HG03565 (cell line): Measurements from ENCODE around the gene CST7.

Experiments
- ATAC-seq: cut with Tn5 transposase; IDR thresholded peaks from one replicate; pipeline ENCODE4 v1.9.1; 2021; ENCODE audit warnings: mild to moderate bottlenecking, moderate library complexity; ENCODE audit not compliant: unreplicated experiment

CST7 gene

DNA sequence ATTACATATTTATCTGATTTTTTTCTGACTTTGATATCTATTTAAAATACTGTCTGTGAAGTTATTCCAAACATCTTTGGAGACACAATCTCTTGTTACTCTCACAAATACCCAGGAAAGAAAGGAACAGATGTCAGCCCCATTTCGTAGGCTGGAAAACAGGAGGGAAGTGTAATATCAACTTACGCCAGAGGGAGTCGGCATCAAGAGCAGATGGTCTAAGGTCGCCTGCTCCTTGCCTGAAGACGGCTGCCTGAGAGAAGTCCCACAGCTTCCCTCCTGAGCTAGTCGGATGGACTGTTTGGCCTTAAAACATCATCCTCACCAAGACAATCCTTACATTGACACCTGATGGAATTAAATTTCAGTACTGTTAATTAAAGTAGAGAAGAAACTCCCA is 13.4 kb downstream of the CST7 start:
- ATAC-seq, result no peak

DNA sequence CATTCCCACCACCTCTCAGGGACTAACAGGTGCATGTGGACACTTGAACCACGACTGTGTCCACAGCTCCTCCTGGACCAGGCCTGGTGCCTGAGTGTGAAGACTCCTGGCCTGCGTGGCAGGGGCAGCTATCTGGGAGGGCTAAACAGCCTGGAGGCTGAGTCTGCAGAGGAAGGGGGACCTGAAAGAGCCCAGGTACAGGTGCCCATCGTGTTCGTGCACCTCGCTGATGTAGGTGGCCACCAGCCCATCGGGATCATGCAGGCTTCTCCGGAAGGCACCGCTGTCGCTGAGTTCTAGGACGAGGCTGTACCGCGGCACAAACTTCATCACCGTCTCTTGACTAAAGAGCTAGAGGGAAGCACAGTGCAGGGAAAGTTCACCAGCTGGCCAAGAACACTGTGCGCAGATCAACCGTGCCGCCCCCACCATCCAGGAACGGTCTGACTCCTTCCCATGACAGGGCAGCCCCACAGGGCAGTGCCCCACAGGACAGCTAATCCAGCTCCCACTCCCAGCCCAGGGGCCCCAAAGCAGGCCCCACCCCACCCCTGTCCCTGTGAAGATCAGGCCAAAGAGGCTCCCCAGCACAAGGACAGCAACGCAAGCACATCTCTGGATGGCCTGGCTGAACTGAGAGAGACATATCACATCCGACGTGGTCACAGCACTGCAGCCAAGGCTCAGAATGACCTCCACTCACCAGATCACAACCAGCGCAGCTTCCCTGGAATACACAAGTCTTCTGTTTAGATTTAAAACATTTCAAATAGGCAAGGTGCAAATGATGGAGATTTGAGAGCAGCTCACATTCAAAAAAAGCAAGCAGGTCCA is 14.8 kb downstream of the CST7 start:
- ATAC-seq, result no peak

DNA sequence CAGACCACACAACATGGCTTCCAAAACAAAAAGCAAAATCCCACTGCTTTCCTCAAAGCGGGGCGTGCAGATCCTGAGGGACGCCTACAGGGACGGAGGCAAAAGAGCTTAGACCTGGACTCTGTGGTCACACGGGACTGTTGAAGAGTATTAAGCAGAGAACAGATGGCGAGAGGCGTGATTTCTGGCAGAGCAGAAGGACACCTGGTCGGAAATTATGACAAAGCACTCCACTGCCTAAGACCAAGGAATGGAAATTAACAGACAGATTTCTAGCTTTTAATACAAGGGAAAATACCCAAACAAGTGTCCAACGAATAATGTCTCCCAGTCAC is 15.4 kb downstream of the CST7 start:
- ATAC-seq, result no peak

DNA sequence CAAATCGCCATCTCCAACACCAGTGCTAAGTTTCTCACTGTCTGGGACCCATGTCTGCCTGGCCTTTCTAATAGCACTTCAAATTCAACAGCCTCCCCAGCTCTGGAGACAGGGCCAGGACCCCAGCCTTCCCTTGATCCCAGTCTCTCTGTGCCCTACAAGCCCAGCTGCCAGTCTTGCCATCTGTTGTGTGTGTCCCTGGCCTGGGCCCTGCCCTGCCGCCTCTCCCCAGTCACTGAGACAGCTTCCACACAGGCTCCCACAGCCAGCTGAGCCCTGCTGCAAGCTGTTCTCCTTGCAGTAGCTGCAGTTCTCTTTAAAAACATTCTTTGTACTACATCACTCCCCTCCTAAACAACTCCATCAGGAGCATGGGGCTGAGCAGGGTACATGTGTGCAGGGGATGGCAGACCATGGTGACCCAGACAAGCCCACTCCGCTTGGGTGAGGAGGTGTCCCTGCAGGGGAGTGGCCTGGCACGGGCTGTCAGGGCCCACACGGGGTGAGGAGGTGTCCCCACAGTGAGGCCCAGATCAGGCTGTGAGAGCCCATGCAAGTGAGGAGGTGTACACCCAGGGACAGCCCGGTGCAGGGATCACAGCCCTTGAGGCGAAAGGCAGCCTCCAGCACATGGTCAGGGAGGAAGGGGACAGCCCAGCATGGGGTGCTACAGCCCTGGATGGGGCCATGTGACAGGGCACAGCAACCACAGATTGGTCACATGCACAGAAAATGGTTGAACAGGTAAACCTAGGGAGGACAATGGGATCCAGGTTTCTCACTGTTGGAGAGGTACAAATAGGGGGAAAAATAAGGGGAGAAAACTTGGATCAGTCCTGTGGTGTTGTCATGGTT is 16.2 kb downstream of the CST7 start:
- no peak for ATAC-seq

DNA sequence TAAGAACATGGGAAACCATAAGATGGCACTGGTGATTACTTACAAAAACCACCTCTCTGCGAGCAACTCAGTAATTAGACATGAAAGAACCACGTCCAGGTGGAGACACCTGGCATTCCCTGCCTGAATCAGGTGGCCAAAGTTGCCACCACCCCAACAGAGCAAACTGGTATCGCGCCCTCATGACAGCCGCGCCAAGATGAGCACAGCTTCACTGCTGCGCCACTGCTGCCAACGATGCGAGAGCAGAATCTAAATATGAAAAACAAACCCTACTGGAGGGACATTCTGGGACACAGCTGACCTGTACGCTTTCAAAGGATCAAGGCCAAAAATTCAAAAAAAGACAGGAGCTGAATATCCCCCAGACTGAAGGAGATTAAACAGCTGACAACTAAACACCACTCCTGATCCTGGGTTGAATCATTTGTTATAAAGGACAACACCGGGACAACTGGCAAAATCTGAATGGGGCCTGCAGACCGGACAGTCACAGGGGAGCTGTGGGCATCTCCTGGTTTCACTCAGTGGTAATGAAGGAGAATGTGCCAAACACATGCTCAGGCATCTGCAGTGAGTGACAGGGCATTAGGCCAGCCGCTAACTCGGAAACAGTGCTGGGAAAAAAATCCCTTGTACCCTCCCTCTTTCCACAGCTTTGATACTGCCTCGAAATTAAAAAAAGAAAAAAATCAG is 17.4 kb downstream of the CST7 start:
- ATAC-seq, result no peak

DNA sequence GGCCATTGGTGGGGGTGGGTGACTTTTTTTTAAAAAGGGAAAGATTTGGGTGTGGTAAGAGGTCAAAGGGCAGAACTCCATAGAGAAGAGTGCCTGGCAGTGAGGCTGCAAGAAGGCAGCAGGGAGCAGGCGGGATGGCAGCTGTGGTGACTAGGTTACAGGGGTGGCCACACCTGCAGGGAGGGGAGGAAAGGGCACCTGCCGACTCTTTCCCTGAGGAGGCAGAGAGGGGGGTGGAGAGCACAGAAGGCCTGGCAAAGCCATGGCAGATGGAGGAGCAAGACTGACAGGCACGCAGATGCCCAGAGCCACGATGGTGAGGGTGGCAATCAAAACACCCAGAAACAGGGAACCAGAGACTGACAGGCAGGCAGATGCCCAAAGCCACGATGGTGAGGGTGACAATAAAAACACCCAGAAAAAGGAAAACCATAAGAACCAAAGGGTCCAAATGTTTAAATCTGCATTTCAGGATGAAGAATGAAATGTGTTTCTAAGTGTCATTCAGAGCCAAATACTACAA is 19.3 kb downstream of the CST7 start:
- ATAC-seq, result no peak

DNA sequence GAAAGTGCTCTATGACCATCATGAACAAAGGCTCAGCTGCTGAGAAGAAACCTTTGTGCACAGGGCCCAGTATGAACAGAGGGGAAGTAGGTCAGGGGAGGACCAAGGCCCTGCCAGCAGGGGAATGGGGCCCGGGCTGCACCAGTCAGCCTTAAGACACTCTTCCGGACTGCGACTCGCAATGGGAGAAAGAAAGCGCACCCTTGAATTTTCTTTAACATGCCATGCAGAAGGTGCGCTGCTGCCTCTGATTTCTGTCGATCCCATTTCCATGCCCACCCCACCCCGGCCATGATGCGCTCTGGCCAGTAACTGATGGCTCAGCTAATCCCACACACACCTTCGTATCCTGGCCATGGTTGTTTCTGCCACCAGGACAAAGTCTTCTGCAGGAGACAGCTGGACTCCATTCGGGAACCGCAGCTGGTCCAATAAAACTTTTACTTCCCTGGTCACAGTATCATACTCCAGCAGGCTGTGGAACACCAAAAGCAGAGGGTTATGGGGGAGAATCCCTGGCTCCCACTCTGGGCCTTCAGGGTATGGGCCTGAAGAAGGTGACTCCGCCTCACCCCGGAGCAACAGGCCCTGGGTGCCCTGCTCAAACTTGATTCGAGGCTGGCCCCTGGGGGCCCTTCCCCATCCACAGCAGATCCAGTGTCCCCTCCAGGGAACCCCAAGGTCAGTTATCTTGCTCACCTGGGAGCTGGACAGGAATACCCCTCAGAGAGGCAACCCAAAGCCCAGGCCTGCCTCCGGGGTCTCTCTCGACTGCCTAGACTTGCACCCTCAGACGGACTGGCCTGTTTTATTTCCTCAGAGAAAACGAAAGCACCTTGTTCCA is 20.3 kb downstream of the CST7 start:
- ATAC-seq, result no peak

DNA sequence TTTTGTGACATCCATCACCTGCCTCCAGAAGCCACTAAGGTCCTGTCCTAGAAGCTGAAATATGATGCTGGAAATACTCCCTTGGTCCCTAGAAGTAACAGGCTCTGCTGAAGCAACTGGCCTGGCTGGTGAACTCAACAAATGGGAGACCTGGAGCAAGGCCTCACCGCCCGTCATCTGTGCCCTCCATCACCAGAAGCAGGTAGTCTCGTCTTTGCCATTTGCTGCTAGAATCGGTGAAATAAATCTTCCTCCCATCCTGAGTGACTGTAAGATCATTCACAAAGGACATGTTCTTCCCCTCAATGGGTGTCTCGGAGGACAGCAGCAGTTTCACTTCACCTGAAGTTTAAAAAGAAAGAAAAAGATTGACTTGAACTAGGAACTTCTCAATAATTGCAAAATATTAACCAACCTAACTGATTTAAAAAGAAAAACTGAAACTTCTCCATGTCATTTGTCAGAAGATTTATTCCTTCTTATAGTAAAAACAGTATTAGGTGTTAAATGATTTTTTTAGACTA is 21.0 kb downstream of the CST7 start:
- no peak for ATAC-seq

DNA sequence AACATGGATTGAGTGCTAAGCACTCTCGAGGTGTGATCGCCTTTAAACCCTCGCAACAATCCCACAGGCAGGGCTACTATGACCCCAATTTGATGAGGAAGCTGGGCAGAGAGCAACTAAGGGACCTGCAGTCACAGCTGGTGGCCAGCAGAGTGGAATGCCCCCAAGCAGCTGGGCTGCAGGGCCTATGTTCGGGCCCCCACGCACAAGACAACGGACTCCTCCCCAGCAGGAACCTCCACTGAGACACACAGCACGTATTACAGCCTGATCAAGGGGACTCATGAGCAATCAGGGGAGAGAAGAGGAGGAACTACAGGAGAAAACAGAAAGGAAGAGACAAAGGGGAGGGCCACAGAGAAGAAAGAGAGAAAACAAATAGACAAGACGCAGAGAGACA is 21.7 kb downstream of the CST7 start:
- ATAC-seq, result no peak

DNA sequence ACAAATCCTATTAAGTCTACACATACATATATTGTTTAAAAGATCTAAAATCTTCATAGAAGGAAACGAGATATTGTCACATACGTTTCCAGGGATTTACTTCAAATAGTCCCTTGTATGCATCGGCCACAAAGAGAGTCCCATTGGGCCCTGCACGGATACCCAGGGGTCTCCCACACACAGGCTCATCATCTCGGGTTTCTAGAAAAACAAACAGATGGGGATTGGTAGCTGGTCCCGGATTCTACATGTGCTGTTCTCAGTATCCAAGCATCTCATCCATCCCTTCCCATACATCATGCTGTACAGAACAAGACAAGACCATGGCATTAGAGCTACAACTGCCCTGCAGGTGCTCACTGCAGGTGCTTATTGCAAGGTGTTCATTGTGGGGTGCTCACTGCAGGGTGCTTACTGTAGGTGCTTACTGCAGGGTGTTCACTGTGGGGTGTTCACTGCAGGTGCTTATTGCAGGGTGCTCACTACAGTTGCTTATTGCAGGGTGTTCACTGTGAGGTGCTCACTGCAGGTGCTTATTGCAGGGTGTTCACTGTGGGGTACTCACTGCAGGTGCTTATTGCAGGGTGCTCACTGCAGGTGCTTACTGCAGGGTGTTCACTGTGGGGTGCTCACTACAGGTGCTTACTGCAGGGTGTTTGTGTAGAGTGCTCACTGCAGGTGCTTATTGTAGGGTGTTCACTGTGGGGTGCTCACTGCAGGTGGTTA is 22.5 kb downstream of the CST7 start:
- no peak for ATAC-seq

DNA sequence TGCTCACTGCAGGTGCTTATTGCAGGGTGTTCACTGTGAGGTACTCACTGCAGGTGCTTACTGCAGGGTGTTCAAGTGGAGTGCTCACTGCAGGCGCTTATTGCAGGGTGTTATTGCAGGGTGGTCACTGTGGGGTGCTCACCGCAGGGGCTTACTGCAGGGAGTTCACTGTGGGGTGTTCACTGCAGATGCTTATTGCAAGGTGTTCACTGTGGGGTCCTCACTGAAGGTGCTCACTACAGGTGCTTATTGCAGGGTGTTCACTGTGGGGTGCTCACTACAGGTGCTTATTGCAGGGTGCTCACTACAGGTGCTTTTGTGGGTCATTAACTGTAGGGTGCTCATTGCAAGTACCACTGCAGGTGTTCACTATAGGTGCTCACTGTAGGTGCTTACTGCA is 23.3 kb downstream of the CST7 start:
- ATAC-seq, result no peak

DNA sequence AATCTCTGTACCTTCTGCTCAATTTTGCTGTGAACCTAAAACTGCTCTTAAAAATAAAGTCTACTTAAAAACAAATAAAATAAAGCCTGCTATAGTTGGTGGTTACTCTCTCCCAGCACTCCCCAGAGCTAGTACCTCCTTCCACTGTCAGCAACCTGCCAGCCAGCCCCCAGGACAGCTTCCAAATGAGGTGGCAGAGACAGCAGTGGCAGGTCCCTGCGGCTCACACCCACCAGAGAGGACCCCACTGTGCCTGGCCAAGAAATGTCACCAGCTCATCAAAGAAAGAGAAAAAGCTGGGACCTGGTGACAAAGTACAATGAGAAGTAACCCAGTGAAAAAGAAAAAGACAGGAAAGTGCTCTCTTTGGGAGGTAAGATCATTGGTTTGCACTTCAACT is 28.3 kb downstream of the CST7 start:
- no peak for ATAC-seq

DNA sequence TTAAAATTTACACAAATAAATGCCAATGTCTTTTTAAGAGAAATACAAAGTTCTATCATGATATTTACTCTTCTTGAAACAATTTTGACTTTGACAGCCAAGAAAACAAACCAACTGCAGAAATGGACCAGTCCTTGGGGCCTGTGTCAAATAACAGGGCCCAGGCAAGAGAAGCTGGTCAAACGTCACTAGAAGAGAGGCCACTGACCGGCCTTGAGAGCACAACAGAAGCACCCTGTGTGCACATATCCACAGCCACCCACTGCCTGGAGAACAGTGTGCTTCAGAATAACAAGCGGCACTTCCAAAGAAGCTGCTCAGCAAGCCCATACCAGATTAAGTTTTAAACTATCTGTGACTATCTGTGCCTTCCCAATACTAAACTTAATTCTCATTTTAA is 28.7 kb downstream of the CST7 start:
- no peak for ATAC-seq

DNA sequence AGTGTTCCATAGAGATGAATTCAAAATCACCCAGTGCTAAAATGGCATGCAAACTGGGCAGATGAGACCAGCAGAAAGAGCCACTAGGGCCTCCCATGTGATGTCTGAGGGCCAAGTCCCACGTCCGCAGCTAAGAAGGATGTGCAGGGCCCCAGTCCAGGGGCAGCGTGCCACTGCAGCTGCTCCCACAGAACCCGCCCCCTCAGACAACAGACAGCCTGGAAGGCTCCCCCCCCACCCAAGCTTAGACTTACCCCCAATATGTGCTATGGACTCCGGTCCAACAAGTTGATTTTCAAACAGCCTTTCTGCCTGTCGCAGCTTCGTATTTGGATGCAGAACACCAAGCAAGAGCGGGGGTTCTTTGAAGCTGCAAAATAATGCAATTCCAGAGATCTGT is 29.4 kb downstream of the CST7 start:
- ATAC-seq, result no peak

DNA sequence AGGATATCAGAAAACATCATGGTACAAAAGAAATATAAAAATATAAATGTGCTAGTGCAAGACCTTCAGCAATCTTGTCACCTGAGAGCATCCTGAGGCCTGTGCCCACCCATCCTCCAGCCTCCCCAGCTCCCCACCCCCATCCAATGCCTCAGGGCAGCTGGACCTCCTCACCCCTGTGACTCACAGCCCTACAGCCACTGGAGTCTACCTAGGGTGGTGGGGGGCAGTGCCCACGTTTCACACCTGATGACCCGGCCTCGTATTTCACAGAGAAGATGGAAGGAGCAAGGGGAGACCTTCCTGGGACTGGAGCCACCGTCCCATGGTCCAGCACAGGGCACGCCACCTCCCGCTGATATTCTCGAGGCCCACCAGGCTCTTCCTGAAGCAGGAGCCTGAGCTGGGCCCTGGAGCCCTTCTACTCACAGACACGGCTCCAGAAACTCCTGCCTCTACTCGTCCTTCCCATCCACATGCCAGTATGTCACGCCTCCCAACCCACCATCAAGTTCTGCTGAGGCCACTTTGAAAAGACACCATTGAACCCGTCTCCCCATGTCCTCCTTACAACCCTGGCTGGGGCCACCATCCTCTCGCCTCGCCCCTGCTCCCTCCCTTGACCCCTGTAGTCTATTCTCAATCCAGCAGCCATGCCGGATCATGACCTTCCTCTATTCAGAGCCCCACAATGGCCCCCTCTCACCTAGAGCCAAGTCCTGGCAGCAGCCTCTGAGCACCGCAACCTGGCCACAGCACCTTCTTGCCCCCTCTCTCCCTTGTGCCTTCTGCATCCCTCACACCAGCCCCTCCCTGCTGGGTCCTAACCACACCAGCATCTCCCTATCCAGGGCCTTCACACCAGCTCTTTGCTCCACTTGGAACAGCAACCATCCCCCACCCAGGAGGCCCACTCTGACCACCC is 30.2 kb downstream of the CST7 start:
- no peak for ATAC-seq

DNA sequence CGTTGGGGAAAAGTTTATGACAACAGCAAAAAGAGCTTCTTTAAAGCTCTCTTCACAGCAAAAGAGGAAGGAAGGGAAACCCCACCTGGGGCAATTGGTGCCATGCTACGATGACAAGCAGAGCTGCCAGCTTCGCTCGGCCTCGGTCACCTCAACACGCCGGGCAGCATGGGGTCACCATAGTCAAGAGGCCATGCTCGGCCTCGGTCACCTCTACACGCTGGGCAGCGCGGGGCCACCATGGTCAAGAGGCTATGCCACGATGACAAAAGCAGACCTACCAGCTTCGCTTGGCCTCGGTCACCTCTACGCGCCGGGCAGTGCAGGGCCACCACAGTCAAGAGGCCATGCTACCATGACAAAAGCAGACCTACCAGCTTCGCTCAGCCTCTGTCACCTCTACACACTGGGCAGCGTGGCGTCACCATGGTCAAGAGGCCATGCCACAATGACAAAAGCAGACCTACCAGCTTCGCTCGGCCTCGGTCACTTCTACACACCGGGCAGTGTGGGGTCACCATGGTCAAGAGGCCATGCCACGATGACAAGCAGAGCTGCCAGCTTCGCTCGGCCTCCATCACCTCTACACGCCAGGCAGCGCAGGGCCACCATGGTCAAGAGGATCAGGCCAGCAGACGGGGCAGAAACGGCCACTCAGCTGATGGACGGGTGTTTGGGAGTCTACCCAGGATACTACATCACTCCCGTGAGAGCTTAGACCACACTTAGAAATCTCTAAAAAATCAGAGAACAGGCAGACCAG is 31.4 kb downstream of the CST7 start:
- ATAC-seq, result no peak

DNA sequence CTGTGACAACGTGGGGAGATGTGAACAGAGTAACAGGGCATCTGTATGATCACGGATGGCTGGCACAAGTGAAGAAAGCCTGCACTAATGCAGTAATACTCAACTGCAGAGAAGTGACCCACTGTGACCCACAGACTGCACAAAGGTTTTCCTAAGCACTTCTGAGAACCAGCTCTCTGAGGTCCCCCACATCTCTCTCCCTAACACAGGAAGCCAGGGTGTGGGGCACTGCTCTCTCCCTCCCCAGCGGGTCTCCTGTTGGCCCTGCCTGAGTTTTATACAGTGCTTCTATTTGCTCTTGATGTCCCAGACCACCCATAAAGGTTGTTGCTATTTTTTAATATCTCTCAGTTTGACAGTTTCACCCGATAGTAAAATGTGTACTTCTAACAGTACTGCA is 32.2 kb downstream of the CST7 start:
- no peak for ATAC-seq

DNA sequence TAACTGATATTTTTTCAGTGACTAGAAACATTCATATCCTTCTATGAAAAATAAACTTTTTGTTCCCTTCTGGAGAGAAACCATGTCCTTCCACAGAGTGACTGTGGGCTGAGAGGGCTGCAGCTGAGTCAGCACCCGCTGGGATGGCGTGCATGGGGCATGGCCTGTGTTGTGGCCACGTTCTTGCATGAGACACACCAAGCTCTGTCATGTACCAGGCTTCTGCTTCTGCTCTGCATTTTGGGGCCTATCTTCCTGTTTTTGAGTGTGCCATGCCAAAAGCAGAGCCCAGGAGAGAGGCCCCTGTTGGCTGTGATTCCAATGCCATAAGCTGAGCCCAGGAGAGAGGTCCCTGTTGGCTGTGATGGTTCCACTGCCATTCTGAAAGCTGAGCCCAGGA is 32.7 kb downstream of the CST7 start:
- no peak for ATAC-seq
